CD4-positive, alpha-beta T cell treated with Interleukin-2 at 100 ng/mL for 4 hours (primary cell): Measurements from ENCODE around the gene QSOX2.

Experiments used
- DNase-seq: peaks from one replicate; pipeline ENCODE4 v3.0.0-alpha.2; 2020; ENCODE audit warnings: low spot score

QSOX2 gene

GRCh38 chr9:136251264-136252115 lies 5.9 kb upstream of the QSOX2 start:
- no peak for DNase-seq

- no peak for DNase-seq
Observed at GRCh38 chr9:136250676-136251075, 5.1 kb upstream of the QSOX2 start.

- no peak for DNase-seq
Observed at GRCh38 chr9:136249877-136250559, 4.4 kb upstream of the QSOX2 start.

GRCh38 chr9:136248951-136249876 lies 3.6 kb upstream of the QSOX2 start:
- no peak for DNase-seq

DNA sequence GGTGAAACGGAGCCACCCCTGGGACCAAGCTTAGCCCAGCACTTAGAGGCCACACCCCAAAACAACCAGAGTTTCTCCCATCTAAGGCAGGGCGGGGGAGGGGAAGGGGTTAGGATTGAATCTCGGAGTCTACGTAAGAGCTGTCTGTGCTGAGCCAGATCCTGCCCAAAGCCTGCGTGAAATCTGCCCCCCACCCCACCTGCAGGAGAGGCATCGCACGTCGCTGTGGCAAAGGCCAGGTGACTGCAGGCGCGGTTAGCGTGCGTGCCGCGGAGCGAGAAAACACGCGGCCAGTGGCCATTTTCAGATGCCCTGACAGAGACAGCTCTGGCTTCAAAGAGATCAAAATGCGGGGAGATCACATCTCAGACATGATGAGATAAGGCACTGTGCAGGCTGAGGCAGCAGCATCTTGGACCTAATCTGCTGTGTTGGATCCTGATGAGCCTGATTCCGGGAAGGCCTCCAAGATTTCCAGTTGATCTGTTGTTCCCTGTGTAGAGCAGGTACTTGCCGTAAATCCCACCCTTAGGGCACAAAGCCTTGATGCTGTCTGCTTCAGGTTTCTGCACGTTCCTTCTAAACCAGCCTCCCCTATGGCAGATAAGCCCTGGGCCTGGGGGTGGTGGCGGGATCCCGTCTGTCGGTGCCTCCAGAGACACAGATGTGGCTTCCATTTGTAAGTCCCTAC lies 2.5 kb upstream of the QSOX2 start:
- DNase-seq = no peak

- DNase-seq = no peak
Observed at GRCh38 chr9:136247551-136247916, 1.9 kb upstream of the QSOX2 start.

DNA sequence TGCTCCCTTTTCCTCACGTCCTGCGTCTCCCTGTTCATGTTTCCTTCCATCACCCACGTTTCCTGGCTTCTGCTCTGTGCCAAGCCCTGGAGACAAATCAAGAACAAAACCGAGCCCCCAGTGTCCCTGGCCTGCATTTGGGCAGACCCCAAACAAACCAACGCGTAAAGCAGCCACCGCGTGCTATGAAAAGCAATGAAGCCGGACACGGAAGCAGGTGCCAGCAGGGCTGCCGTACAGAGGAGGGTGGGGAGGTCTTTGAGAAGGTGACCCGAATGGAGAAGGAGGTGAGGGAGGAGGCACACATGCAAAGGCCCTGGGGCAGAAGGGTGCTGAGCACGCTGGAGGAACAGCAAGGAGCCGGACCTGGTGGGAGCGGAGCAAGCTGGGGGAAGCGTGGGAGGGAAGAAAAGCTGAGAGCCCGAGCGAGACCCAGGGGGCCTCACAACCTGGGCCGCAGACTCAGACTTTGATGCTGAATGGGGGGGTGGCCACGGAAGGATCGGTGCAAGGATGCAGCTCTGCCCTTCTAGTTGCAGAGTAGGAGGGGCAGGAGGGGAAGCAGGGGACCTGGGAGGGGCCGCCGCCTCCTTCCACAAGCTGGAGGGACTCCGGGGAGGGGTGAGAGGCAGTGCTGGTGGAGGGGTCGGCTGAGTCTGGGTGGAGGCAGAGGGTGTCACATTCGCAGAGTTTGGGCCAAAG lies 1.4 kb upstream of the QSOX2 start:
- no peak for DNase-seq

- DNase-seq = no peak
Observed at GRCh38 chr9:136244969-136245218, 718 bp downstream of the QSOX2 start.

- peak; percentile 29 for DNase-seq
Observed at GRCh38 chr9:136244122-136244968, 1.3 kb downstream of the QSOX2 start.

GRCh38 chr9:136243631-136244030 lies 2.0 kb downstream of the QSOX2 start:
- no peak for DNase-seq

GRCh38 chr9:136242918-136243525 lies 2.6 kb downstream of the QSOX2 start:
- DNase-seq = no peak

GRCh38 chr9:136242248-136242647 lies 3.4 kb downstream of the QSOX2 start:
- no peak for DNase-seq

DNA sequence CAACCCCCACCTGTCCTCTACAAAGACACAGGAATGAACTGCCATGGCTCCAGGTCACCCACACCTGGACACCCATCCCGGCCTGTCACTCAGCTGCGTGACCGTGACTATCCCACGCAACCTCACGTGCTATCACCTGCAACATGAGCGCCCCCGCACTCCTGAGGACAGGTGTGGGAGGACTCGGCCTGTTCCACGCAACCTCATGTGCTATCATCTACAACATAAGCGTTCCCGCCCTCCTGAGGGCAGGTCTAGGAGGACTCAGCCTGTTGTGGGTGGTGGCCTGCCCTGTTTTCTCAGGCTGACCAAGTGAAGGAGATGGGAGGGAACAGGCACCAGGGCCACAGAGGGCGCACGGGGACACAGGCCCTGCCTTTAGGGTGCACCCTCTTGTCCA lies 4.1 kb downstream of the QSOX2 start:
- DNase-seq = no peak

DNA sequence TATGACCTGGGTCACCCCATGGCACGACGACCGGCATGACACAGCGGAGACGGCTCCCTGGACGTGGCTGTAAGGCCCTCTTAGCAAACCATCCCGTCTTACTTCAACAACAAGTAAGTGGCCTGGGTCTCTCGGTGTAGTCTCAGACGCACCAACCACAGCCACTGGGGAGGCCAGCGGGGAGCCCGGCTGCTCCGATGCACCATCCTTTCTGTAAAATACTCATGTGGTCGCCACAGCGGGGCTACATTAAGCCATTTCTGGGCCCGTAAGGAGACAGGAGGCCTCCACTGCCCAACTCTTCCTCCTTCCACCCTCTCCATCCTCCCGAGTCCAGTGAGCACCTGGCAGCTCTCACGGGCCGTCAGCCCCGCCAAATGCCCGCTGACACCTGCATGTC lies 4.7 kb downstream of the QSOX2 start:
- DNase-seq = no peak

GRCh38 chr9:136239983-136240330 lies 5.7 kb downstream of the QSOX2 start:
- DNase-seq = no peak

- DNase-seq = no peak
Observed at GRCh38 chr9:136239135-136239982, 6.3 kb downstream of the QSOX2 start.

GRCh38 chr9:136238342-136238732 lies 7.3 kb downstream of the QSOX2 start:
- DNase-seq = no peak

GRCh38 chr9:136237486-136238341 lies 7.9 kb downstream of the QSOX2 start:
- DNase-seq = no peak
